Transverse colon (tissue), 4 donors: ENCODE measurements around the gene MPL.

Source experiments
- EP300 ChIP-seq: sonication (generic); formaldehyde crosslinking; IDR thresholded peaks from one replicate; pipeline ENCODE4 v1.6.1; 2017; ENCODE audit warnings: antibody characterized with exemption, low read depth
- POLR2A ChIP-seq: fragments of 450-650 bp; IDR thresholded peaks from one replicate; pipeline ENCODE4 v1.6.1; 2016; ENCODE audit warnings: antibody characterized with exemption, mild to moderate bottlenecking, moderate library complexity
- POLR2AphosphoS5 ChIP-seq, 3 donors: sonication (generic); formaldehyde crosslinking; IDR thresholded peaks; one replicate each; pipeline ENCODE4 v1.6.1; 2016; ENCODE audit warnings: antibody characterized with exemption in 3 of 3
- TF ChIP-seq, protein P1 (sequence below), 5 experiments: fragments of 200-600 bp in 3 of 5; fragments of 450-650 bp in 2 of 5; sonication (generic) in 3 of 5; IDR thresholded peaks; 1 replicate in 2 of 5; 2 replicates in 3 of 5; pipeline ENCODE4 v1.5.1; 2016 to 2017; ENCODE audit warnings: antibody characterized with exemption in 5 of 5, inconsistent platforms in 3 of 5, mild to moderate bottlenecking in 2 of 5, moderate library complexity in 1 of 5

DNA sequence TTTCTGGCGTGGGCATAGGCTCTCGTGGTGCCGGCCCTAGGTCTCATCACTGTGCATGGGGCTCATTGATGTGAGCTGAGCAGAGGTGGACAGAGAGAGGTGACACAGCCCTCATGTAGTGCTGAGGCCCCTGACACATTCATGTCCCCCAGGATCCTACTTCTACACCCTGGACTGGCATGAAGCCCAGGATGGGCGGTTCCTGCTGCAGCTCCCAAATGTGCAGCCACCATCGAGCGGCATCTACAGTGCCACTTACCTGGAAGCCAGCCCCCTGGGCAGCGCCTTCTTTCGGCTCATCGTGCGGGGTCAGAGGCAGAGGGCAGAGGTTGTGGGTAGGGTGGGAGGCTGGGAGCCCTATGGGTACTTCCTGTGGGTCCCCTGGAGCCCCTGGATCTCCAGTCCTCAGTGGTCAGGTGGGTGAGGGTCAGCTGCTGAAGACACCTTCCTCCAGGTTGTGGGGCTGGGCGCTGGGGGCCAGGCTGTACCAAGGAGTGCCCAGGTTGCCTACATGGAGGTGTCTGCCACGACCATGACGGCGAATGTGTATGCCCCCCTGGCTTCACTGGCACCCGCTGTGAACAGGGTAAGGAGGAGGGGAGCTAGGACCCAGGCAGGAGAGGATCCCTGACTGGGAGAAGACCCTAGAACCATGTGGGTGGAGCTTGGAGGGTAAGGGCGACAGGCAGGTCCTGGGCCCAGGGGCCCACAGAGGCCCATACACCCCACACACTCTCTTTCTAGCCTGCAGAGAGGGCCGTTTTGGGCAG, 30.7 kb upstream of the MPL start:
- TF ChIP-seq, protein P1, sequence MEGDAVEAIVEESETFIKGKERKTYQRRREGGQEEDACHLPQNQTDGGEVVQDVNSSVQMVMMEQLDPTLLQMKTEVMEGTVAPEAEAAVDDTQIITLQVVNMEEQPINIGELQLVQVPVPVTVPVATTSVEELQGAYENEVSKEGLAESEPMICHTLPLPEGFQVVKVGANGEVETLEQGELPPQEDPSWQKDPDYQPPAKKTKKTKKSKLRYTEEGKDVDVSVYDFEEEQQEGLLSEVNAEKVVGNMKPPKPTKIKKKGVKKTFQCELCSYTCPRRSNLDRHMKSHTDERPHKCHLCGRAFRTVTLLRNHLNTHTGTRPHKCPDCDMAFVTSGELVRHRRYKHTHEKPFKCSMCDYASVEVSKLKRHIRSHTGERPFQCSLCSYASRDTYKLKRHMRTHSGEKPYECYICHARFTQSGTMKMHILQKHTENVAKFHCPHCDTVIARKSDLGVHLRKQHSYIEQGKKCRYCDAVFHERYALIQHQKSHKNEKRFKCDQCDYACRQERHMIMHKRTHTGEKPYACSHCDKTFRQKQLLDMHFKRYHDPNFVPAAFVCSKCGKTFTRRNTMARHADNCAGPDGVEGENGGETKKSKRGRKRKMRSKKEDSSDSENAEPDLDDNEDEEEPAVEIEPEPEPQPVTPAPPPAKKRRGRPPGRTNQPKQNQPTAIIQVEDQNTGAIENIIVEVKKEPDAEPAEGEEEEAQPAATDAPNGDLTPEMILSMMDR (IDR thresholded peaks at IDR 0.05) = no peak
- TF ChIP-seq POLR2AphosphoS5 (IDR thresholded peaks at IDR 0.05) = no peak
- TF ChIP-seq POLR2A = no peak
- TF ChIP-seq EP300 = no peak
